Measurements from ENCODE around the gene KEL.

Gene KEL

GRCh38 chr7:142934056-142934455 is 28.1 kb downstream of the KEL start:
- no peak overlapping the region for H3K4me3 ChIP-seq
- H3K27ac ChIP-seq: no peak overlapping the region

GRCh38 chr7:142933624-142934023 is 28.5 kb downstream of the KEL start, which contains the start of gene TRPV5:
TSS of gene TRPV5 (minus strand) at chr7:142933746. CDS start at chr7:142933459, 287 bp downstream.
- H3K4me3 ChIP-seq: no peak within 1 kb of the TSS
- no peak within 1 kb of the TSS for H3K27ac ChIP-seq

- no peak overlapping the region for H3K4me3 ChIP-seq
- H3K27ac ChIP-seq: no peak overlapping the region
These were observed 29.1 kb downstream of the KEL start for GRCh38 chr7:142933092-142933475.

GRCh38 chr7:142932386-142933091 is 29.6 kb downstream of the KEL start:
- no peak overlapping the region for H3K4me3 ChIP-seq
- no peak overlapping the region for H3K27ac ChIP-seq

GRCh38 chr7:142930126-142930730 is 31.9 kb downstream of the KEL start:
- Histone ChIP-seq H3K4me3 (no peak overlapping the region), H3K27ac (no peak overlapping the region)

GRCh38 chr7:142927949-142928348 is 34.2 kb downstream of the KEL start:
- H3K4me3 ChIP-seq: no peak overlapping the region
- H3K27ac ChIP-seq: peak overlapping the region in 4 of 21 experiments; percentile 5 to 50 (median 32)

GRCh38 chr7:142927085-142927745 is 34.9 kb downstream of the KEL start:
- no peak overlapping the region for H3K4me3 ChIP-seq
- H3K27ac ChIP-seq: peak overlapping the region in 4 of 21 experiments; percentile 5 to 44 (median 20)

- Histone ChIP-seq H3K27ac (no peak overlapping the region), H3K4me3 (no peak overlapping the region)
These were observed 36.8 kb downstream of the KEL start for GRCh38 chr7:142925413-142925812.

GRCh38 chr7:142923391-142923790 is 38.8 kb downstream of the KEL start:
- Histone ChIP-seq H3K27ac (no peak overlapping the region), H3K4me3 (no peak overlapping the region)

GRCh38 chr7:142919656-142920055 is 42.5 kb downstream of the KEL start:
- H3K4me3 ChIP-seq: no peak overlapping the region
- no peak overlapping the region for H3K27ac ChIP-seq

GRCh38 chr7:142918901-142919300 is 43.3 kb downstream of the KEL start:
- no peak overlapping the region for H3K4me3 ChIP-seq

GRCh38 chr7:142917447-142917846 is 44.7 kb downstream of the KEL start:
- Histone ChIP-seq H3K27ac (no peak overlapping the region), H3K4me3 (no peak overlapping the region)

More at GRCh38 chr7:142918901-142919300, 43.3 kb downstream of the KEL start:
- H3K27ac ChIP-seq: no peak overlapping the region

GRCh38 chr7:142916508-142916907 is 45.7 kb downstream of the KEL start:
- Histone ChIP-seq H3K27ac (no peak overlapping the region), H3K4me3 (no peak overlapping the region)

GRCh38 chr7:142915315-142915714 is 46.8 kb downstream of the KEL start:
- Histone ChIP-seq H3K27ac (no peak overlapping the region), H3K4me3 (no peak overlapping the region)

- Histone ChIP-seq H3K4me3 (no peak overlapping the region), H3K27ac (no peak overlapping the region)
These were observed 48.0 kb downstream of the KEL start for GRCh38 chr7:142914121-142914520.

- Histone ChIP-seq H3K4me3 (no peak overlapping the region), H3K27ac (no peak overlapping the region)
These were observed 48.6 kb downstream of the KEL start for GRCh38 chr7:142913566-142913965.

- Histone ChIP-seq H3K4me3 (no peak overlapping the region), H3K27ac (no peak overlapping the region)
These were observed 49.1 kb downstream of the KEL start for GRCh38 chr7:142913051-142913450.

- Histone ChIP-seq H3K4me3 (no peak overlapping the region), H3K27ac (no peak overlapping the region)
These were observed 51.7 kb downstream of the KEL start for GRCh38 chr7:142910481-142910880.

GRCh38 chr7:142910031-142910433 is 52.1 kb downstream of the KEL start:
- H3K27ac ChIP-seq: no peak overlapping the region

GRCh38 chr7:142908921-142909890 is 53.0 kb downstream of the KEL start:
- no peak overlapping the region for H3K27ac ChIP-seq
- H3K4me3 ChIP-seq: no peak overlapping the region

More at GRCh38 chr7:142910031-142910433, 52.1 kb downstream of the KEL start:
- no peak overlapping the region for H3K4me3 ChIP-seq

All from skin epidermis (tissue), 12 donors.